ENCODE data around the gene AMMECR1. TPM values are rescaled to one million over a fixed set of nuclear protein-coding genes. Genes with fewer than 3 reads are reported as not detected.

Gene AMMECR1
- total RNA-seq, 1 donor from 2014 or later: 11.9 TPM

DNA sequence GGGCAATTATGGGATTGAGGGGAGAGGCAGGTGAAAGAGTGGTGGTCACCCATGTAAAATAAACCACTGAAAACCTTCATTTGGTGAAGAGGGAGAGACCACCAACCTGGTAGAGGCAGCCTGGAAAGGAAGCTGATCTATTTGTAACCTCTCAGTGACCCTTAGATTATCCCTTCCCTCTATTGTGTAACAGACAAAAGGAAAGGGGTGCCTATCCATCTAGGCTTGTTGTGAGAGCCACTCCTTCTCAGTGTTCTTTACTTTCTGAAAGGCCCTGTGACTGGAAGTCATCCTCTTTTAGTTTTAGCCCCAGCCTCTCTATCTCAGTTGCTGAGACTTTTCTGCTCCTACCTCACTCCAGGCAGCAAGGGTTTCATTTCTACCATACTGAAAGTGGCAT, 172.6 kb downstream of the AMMECR1 start:
- Mint-ChIP-seq H3K9me3 (no peaks in the 10 kb centered on the region), H3K4me1 (ENCODE audit: low read depth) (no peaks in the 10 kb centered on the region), H3K4me3 (no peak overlapping the region), H3K36me3 (ENCODE audit: low read depth) (peaks cover 2% of the 10 kb centered on the region), H3K27me3 (ENCODE audit: insufficient read depth) (no peaks in the 10 kb centered on the region), H3K27ac (no peak overlapping the region)
- DNase-seq (ENCODE audit: low spot score): no peak
- intact Hi-C loops (cut with micrococcal nuclease): loop anchor here (10.0 kb wide), 1 partner anchor 661 kb away; the partner anchor contains the start of gene GUCY2F

Other genes starting within 250 kb of the AMMECR1 start
- not detected in 2 replicates for gene RTL9, start 40.8 kb upstream of the AMMECR1 start, total RNA-seq

All from activated T-helper 1 cell treated with anti-CD3 and anti-CD28 coated beads, Interleukin-12 subunit alpha, Interleukin-12 subunit beta, Interleukin-2, Interleukin-4 antibody, amounts not matched to agents 30 ng/mL and 10 ng/mL and 1 ng/mL, durations not matched to agents 14 hours and 24 hours and 36 hours (primary cell).